RWPE1 (cell line): ENCODE measurements around the gene AFG3L2.

Experiments used
- CTCF ChIA-PET: fragments of 350-600 bp; sonication (Branson Sonifier 250); formaldehyde crosslinking; extraction: SDS; loops from one replicate; lab custom pipeline; 2021; lab: Yijun Ruan, JAX
- POLR2A ChIA-PET: fragments of 400-600 bp; formaldehyde crosslinking; extraction: SDS; loops from one replicate; lab custom pipeline; 2020; ENCODE audit warnings: antibody characterized with exemption; ENCODE audit not compliant: low non-redundant PET; lab: Yijun Ruan, JAX
- DNase-seq: peaks from one replicate; pipeline ENCODE4 v3.0.0; 2012; ENCODE audit warnings: low spot score
- H3K27ac ChIP-seq: fragments of 450-650 bp; 2 replicates; pipeline ENCODE4 v1.5.1; 2017
- CTCF ChIP-seq: fragments of 450-650 bp; conservative IDR thresholded peaks from 2 replicates; pipeline ENCODE4 v1.5.1; 2017; ENCODE audit warnings: low read depth, mild to moderate bottlenecking

AFG3L2 gene

GRCh38 chr18:12338382-12338781, 38.6 kb downstream of the AFG3L2 start:
- TF ChIP-seq CTCF = no peak
- ChIA-PET CTCF (no interaction called here), POLR2A (no interaction called here)
- DNase-seq = no peak
- H3K27ac ChIP-seq = peak overlapping the region; percentile 6; the same call in 1 of the 2 replicates

- ChIA-PET CTCF (interaction anchor here (1.0 kb wide), 1 partner anchor 9 kb away, joined by 4 read pairs; no protein-coding TSS in a partner anchor), POLR2A (no interaction called here)
- H3K27ac ChIP-seq = no peak overlapping the region
- peak; percentile 31 for DNase-seq
- TF ChIP-seq CTCF = no peak
Observed at GRCh38 chr18:12336887-12337286, 40.1 kb downstream of the AFG3L2 start.

GRCh38 chr18:12336171-12336613, 40.8 kb downstream of the AFG3L2 start:
- TF ChIP-seq CTCF = no peak
- CTCF ChIA-PET = interaction anchor here (0.5 to 1.0 kb wide), 3 partner anchors 8 to 17 kb away, joined by 3 to 4 read pairs (median 4); no protein-coding TSS in a partner anchor
- no peak for DNase-seq
- POLR2A ChIA-PET = no interaction called here
- no peak overlapping the region for H3K27ac ChIP-seq

GRCh38 chr18:12335503-12335902, 41.5 kb downstream of the AFG3L2 start:
- 0 out of 2 replicates have a peak overlapping the region, but pooled peaks have one; percentile 28 for H3K27ac ChIP-seq
- CTCF ChIA-PET = interaction anchor here (0.5 kb wide), 1 partner anchor 17 kb away, joined by 4 read pairs; no protein-coding TSS in a partner anchor
- POLR2A ChIA-PET = no interaction called here
- DNase-seq = no peak
- TF ChIP-seq CTCF = no peak

- CTCF ChIA-PET = no interaction called here
- DNase-seq = no peak
- POLR2A ChIA-PET = no interaction called here
- no peak for TF ChIP-seq CTCF
- no peak overlapping the region for H3K27ac ChIP-seq
Observed at GRCh38 chr18:12334863-12335262, 42.2 kb downstream of the AFG3L2 start.

- no peak for DNase-seq
- ChIA-PET CTCF (no interaction called here), POLR2A (no interaction called here)
- peak overlapping the region; percentile 51 for H3K27ac ChIP-seq
- no peak for TF ChIP-seq CTCF
Observed at GRCh38 chr18:12334366-12334808, 42.6 kb downstream of the AFG3L2 start.
